Panc1 (cell line): ENCODE measurements around the gene MB21D2. TPM values are rescaled to one million over a fixed set of nuclear protein-coding genes. Genes with fewer than 3 reads are reported as not detected.

Experiments
- ATAC-seq: fragments of 200-7000 bp; cut with Tn5 transposase; 2 replicates; pipeline ENCODE4 v1.9.1; 2020; ENCODE audit warnings: mild to moderate bottlenecking, moderate library complexity
- BruUV-seq: library from RNA; stranded (reverse); fragments of 400-500 nt; replicated peaks from 2 replicates; lab custom pipeline; 2021; lab: Mats Ljungman, UMichigan
- CTCF ChIA-PET: fragments of 300-600 bp; sonication (Branson Sonifier 250); formaldehyde crosslinking; loops from one replicate; lab custom pipeline; 2022; ENCODE audit warnings: antibody characterized with exemption; lab: Charles Lee
- POLR2A ChIA-PET: fragments of 300-600 bp; sonication (Branson Sonifier 250); formaldehyde crosslinking; loops from one replicate; lab custom pipeline; 2022; ENCODE audit warnings: antibody characterized with exemption; lab: Charles Lee
- DNase-seq: peaks from one replicate; pipeline ENCODE4 v3.0.0-alpha.2; 2010; ENCODE audit warnings: low read depth, low spot score
- H3K27ac ChIP-seq: 2 replicates; pipeline ENCODE4 v1.5.1; 2011; ENCODE audit warnings: mild to moderate bottlenecking, low read length, inconsistent platforms
- H3K27me3 ChIP-seq: fragments of 200-500 bp; sonication (Bioruptor generic); 2 replicates; pipeline ENCODE4 v1.6.0; 2014; ENCODE audit warnings: low read length, inconsistent platforms; ENCODE audit not compliant: control insufficient read depth, insufficient read depth
- H3K36me3 ChIP-seq: fragments of 200-500 bp; sonication (Bioruptor generic); 2 replicates; pipeline ENCODE4 v1.5.1; 2014; ENCODE audit warnings: inconsistent platforms, mild to moderate bottlenecking, low read length, moderate library complexity; ENCODE audit not compliant: control insufficient read depth, insufficient read depth
- H3K4me1 ChIP-seq: 2 replicates; pipeline ENCODE4 v1.5.1; 2011; ENCODE audit warnings: inconsistent platforms, mild to moderate bottlenecking, low read length, moderate library complexity; ENCODE audit not compliant: control insufficient read depth, insufficient read depth
- H3K4me3 ChIP-seq, 2 experiments: 2 replicates each; pipeline ENCODE4 v1.5.1; 2011 to 2012; ENCODE audit warnings: low read depth in 2 of 2, low read length in 2 of 2, mild to moderate bottlenecking in 2 of 2, inconsistent platforms in 1 of 2, moderate library complexity in 1 of 2
- H3K9me3 ChIP-seq: fragments of 200-500 bp; sonication (Bioruptor generic); 2 replicates; pipeline ENCODE4 v1.5.1; 2014; ENCODE audit warnings: low read depth, mild to moderate bottlenecking, inconsistent platforms, low read length, moderate library complexity; ENCODE audit not compliant: control insufficient read depth, insufficient read depth
- CTCF ChIP-seq: fragments of 450-650 bp; IDR thresholded peaks from 2 replicates; pipeline ENCODE4 v1.5.1; 2017; ENCODE audit warnings: mild to moderate bottlenecking
- POLR2AphosphoS5 ChIP-seq: IDR thresholded peaks from 2 replicates; pipeline ENCODE4 v1.6.1; 2012; ENCODE audit warnings: mild to moderate bottlenecking, low read depth, low read length, moderate library complexity
- SIN3A ChIP-seq: IDR thresholded peaks from 2 replicates; pipeline ENCODE4 v1.6.1; 2012; ENCODE audit warnings: low read depth, mild to moderate bottlenecking, low read length, moderate library complexity, borderline replicate concordance; ENCODE audit not compliant: insufficient read depth
- TCF7L2 ChIP-seq: IDR thresholded peaks from 2 replicates; pipeline ENCODE4 v1.6.1; 2011; ENCODE audit warnings: mild to moderate bottlenecking, low read depth, low read length, inconsistent platforms
- in situ Hi-C: cut with HindIII; loops from 2 replicates; pipeline ENCODE4 v1.10.0; 2016; ENCODE audit warnings: low sequenced_read_pairs, low pct_unique_long_range_greater_than_20kb
- intact Hi-C: fragments of 100-400 bp; cut with micrococcal nuclease; formaldehyde crosslinking; loops from one replicate; pipeline ENCODE4 v1.10.0; 2022; ENCODE audit not compliant: unreplicated experiment
- total RNA-seq: library from RNA; stranded (reverse); gene quantifications from one replicate; pipeline ENCODE4 v1.2.1, GENCODE V29; 2021; ENCODE audit not compliant: unreplicated experiment
- TF ChIP-seq, protein P1 (sequence below), 2 experiments: IDR thresholded peaks; 2 replicates each; pipeline ENCODE4 v1.6.1; 2011 to 2012; ENCODE audit warnings: low read depth in 2 of 2, control low read depth in 1 of 2, low read length in 1 of 2, mild to moderate bottlenecking in 1 of 2, moderate library complexity in 1 of 2; ENCODE audit not compliant: insufficient read depth in 1 of 2

Gene MB21D2
- total RNA-seq, 1 experiment from 2014 or later = 7.8 TPM

DNA sequence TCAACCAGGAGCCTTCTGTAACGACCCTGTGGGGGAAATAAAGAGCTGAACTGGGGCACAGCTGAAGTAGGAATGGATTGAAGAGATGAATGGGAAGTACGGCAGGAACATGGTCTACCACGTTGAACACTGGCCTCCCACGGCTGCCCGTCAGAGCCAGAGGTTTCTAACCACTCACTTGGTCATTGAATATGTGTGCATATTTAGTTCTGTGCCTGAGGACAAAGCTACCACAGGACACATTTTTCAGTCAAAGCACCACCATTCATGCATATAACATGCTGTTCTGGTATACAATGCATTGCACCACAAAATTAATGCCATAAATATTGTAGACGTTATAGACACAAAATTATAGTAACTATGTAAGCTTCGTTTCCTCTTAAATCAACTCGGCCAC lies 75.5 kb downstream of the MB21D2 start:
- Histone ChIP-seq H3K27me3 (no peaks in the 10 kb centered on the region), H3K4me3 (no peak overlapping the region), H3K27ac (no peak overlapping the region), H3K4me1 (no peaks in the 10 kb centered on the region; the same call in 1 of the 2 replicates), H3K36me3 (no peaks in the 10 kb centered on the region), H3K9me3 (no peaks in the 10 kb centered on the region)
- no peak for TF ChIP-seq POLR2AphosphoS5
- no peak for TF ChIP-seq TCF7L2
- no peak for TF ChIP-seq SIN3A
- POLR2A ChIA-PET = no interaction called here
- ATAC-seq (no peak), DNase-seq (no peak)
- BruUV-seq = no TSS peak
- intact Hi-C loops (no loop called here), in situ Hi-C loops (no loop called here)
- CTCF ChIA-PET = no interaction called here

- no peaks in the 10 kb centered on the region for H3K27me3 ChIP-seq
- no peak for DNase-seq
- no TSS peak for BruUV-seq
- in situ Hi-C loops (no loop called here), intact Hi-C loops (no loop called here)
- TF ChIP-seq SIN3A (no peak), CTCF (no peak), TCF7L2 (no peak), POLR2AphosphoS5 (no peak)
- TF ChIP-seq, protein P1, sequence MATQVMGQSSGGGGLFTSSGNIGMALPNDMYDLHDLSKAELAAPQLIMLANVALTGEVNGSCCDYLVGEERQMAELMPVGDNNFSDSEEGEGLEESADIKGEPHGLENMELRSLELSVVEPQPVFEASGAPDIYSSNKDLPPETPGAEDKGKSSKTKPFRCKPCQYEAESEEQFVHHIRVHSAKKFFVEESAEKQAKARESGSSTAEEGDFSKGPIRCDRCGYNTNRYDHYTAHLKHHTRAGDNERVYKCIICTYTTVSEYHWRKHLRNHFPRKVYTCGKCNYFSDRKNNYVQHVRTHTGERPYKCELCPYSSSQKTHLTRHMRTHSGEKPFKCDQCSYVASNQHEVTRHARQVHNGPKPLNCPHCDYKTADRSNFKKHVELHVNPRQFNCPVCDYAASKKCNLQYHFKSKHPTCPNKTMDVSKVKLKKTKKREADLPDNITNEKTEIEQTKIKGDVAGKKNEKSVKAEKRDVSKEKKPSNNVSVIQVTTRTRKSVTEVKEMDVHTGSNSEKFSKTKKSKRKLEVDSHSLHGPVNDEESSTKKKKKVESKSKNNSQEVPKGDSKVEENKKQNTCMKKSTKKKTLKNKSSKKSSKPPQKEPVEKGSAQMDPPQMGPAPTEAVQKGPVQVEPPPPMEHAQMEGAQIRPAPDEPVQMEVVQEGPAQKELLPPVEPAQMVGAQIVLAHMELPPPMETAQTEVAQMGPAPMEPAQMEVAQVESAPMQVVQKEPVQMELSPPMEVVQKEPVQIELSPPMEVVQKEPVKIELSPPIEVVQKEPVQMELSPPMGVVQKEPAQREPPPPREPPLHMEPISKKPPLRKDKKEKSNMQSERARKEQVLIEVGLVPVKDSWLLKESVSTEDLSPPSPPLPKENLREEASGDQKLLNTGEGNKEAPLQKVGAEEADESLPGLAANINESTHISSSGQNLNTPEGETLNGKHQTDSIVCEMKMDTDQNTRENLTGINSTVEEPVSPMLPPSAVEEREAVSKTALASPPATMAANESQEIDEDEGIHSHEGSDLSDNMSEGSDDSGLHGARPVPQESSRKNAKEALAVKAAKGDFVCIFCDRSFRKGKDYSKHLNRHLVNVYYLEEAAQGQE (IDR thresholded peaks at IDR 0.05; ENCODE audit: insufficient read depth in 1 of 2, low read depth in 2 of 2, low read length in 1 of 2) = no peak
- no peak for ATAC-seq
- H3K4me3 ChIP-seq = no peak overlapping the region
- POLR2A ChIA-PET = no interaction called here
- H3K4me1 ChIP-seq = no peaks in the 10 kb centered on the region; the same call in 1 of the 2 replicates
- CTCF ChIA-PET = no interaction called here
- H3K36me3 ChIP-seq = no peaks in the 10 kb centered on the region
- no peaks in the 10 kb centered on the region for H3K9me3 ChIP-seq
- no peak overlapping the region for H3K27ac ChIP-seq
Measured at GRCh38 chr3:192841428-192841827, 76.2 kb downstream of the MB21D2 start.

DNA sequence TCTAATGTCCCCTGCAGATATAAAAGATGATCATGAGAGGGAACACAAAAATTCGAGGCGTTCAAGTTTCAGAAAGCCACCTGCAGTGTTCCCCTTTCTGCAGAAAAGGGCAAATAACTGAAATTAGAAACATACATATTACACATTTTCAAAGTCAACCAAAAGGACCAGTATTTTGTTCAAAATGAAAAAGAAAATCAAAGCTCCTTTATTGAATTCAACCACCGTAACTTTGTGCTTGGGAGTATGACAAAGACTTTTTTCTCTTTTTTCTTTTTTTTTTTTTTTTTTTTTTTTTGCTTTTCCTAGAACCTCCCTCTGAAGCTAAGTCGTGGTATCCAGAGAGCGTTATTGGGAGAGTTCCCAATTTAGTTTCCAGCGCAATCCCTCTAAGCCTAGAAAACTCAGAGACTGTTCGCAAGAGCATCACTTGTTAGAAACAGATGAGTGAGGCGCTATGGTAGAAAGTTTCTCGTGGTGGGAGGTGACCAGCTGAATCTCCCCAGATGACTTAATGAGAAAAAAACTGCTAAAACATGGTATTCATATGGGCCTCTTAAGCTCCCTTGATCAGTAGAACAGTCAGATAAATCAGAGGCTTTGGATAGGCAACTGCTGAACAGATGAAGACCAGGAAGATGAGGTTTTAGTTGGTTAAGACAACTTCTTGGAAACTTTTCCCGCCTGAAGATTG lies 77.4 kb downstream of the MB21D2 start:
- intact Hi-C loops = no loop called here
- DNase-seq (no peak), ATAC-seq (no peak)
- H3K36me3 ChIP-seq = no peaks in the 10 kb centered on the region
- ChIA-PET POLR2A (no interaction called here), CTCF (no interaction called here)
- H3K27me3 ChIP-seq = no peaks in the 10 kb centered on the region
- no peaks in the 10 kb centered on the region for H3K9me3 ChIP-seq
- TF ChIP-seq CTCF (no peak), TCF7L2 (no peak), SIN3A (no peak), POLR2AphosphoS5 (no peak)
- TF ChIP-seq, protein P1 (IDR thresholded peaks at IDR 0.05; ENCODE audit: insufficient read depth in 1 of 2, low read depth in 2 of 2, low read length in 1 of 2) = no peak
- no peak overlapping the region for H3K4me3 ChIP-seq
- in situ Hi-C loops = no loop called here
- BruUV-seq = no TSS peak
- no peaks in the 10 kb centered on the region; the same call in 1 of the 2 replicates for H3K4me1 ChIP-seq
- H3K27ac ChIP-seq = no peak overlapping the region
